ENCODE measurements around the gene CDH15.
"Not testable (repeated sequence)": the region's sequence is repeated elsewhere in the genome, so short reads cannot be mapped to it uniquely, and the experiment has no call there.

CDH15 gene

GRCh38 chr16:89241187-89242007 lies 69.8 kb downstream of the CDH15 start:
- TF ChIP-seq CTCF (IDR thresholded peaks at IDR 0.05; ENCODE audit: low read depth, low read length, missing control alignments): no peak
- DNase-seq (ENCODE audit: low read depth): peak; percentile 70
- H3K4me3 ChIP-seq (ENCODE audit: low read depth, low read length): peak overlapping the region; percentile 87

GRCh38 chr16:89242795-89243200 lies 71.2 kb downstream of the CDH15 start:
- no peak overlapping the region for H3K4me3 ChIP-seq (ENCODE audit: low read depth, low read length)
- DNase-seq (ENCODE audit: low read depth): no peak
- TF ChIP-seq CTCF (IDR thresholded peaks at IDR 0.05; ENCODE audit: low read depth, low read length, missing control alignments): no peak

- no peak for TF ChIP-seq CTCF (IDR thresholded peaks at IDR 0.05; ENCODE audit: low read depth, low read length, missing control alignments)
- DNase-seq (ENCODE audit: low read depth): no peak
- no peak overlapping the region for H3K4me3 ChIP-seq (ENCODE audit: low read depth, low read length)
Measured at GRCh38 chr16:89243664-89244063, 72.1 kb downstream of the CDH15 start.

- H3K4me3 ChIP-seq (ENCODE audit: low read depth, low read length); DNase-seq (ENCODE audit: low read depth): not testable (repeated sequence)
Measured at GRCh38 chr16:89244264-89244663, 72.7 kb downstream of the CDH15 start.

GRCh38 chr16:89244754-89245153 lies 73.2 kb downstream of the CDH15 start:
- no peak for DNase-seq (ENCODE audit: low read depth)
- H3K4me3 ChIP-seq (ENCODE audit: low read depth, low read length): no peak overlapping the region
- TF ChIP-seq CTCF (IDR thresholded peaks at IDR 0.05; ENCODE audit: low read depth, low read length, missing control alignments): no peak
